Fibroblast of lung (primary cell): ENCODE data around the gene SDK1. TPM values are rescaled to one million over a fixed set of nuclear protein-coding genes. Genes with fewer than 3 reads are reported as not detected.

ENCODE experiments used
- DNase-seq, 2 donors: peaks; one replicate each; pipeline versions ENCODE4 v3.0.0 to v3.0.0-alpha.2; 2010; ENCODE audit warnings: low read depth in 2 of 2
- H2AFZ ChIP-seq: 2 replicates; pipeline ENCODE4 v1.5.1; 2012; ENCODE audit warnings: low read length, control low read depth, inconsistent platforms
- H3K27ac ChIP-seq: 2 replicates; pipeline ENCODE4 v1.5.1; 2011; ENCODE audit warnings: low read length, control low read depth; ENCODE audit not compliant: insufficient read depth
- H3K27me3 ChIP-seq: 2 replicates; pipeline ENCODE4 v1.5.1; 2011; ENCODE audit warnings: mild to moderate bottlenecking, low read length; ENCODE audit not compliant: control insufficient read depth, insufficient read depth
- H3K36me3 ChIP-seq: 2 replicates; pipeline ENCODE4 v1.5.1; 2011; ENCODE audit warnings: low read length; ENCODE audit not compliant: control insufficient read depth, insufficient read depth
- H3K4me1 ChIP-seq: 2 replicates; pipeline ENCODE4 v1.5.1; 2011; ENCODE audit warnings: low read length; ENCODE audit not compliant: control insufficient read depth, insufficient read depth; ENCODE audit errors: extremely low read depth
- H3K4me2 ChIP-seq: 2 replicates; pipeline ENCODE4 v1.5.1; 2011; ENCODE audit warnings: low read length, control low read depth; ENCODE audit not compliant: insufficient read depth; ENCODE audit errors: extremely low read depth
- H3K4me3 ChIP-seq, 4 experiments: fragments of 200-600 bp in 1 of 4; sonication (generic) in 1 of 4; replicated peaks in 1 of 4; 2 replicates each; pipeline ENCODE4 v1.5.1; 2011 to 2016; ENCODE audit warnings: low read length in 4 of 4, low read depth in 3 of 4, mild to moderate bottlenecking in 3 of 4, control low read depth in 2 of 4, inconsistent platforms in 1 of 4, mixed read lengths in 1 of 4; ENCODE audit not compliant: insufficient read depth in 1 of 4; ENCODE audit errors: control extremely low read depth in 1 of 4
- H3K79me2 ChIP-seq: 2 replicates; pipeline ENCODE4 v1.5.1; 2012; ENCODE audit warnings: mild to moderate bottlenecking, low read length, inconsistent platforms; ENCODE audit not compliant: control insufficient read depth, insufficient read depth
- H3K9ac ChIP-seq: 2 replicates; pipeline ENCODE4 v1.5.1; 2011; ENCODE audit warnings: mild to moderate bottlenecking, low read length, control low read depth; ENCODE audit not compliant: insufficient read depth
- H3K9me3 ChIP-seq: 2 replicates; pipeline ENCODE4 v1.5.1; 2012; ENCODE audit warnings: low read depth, low read length; ENCODE audit not compliant: control insufficient read depth, insufficient read depth
- H4K20me1 ChIP-seq: 2 replicates; pipeline ENCODE4 v1.5.1; 2011; ENCODE audit warnings: low read length; ENCODE audit not compliant: control insufficient read depth, insufficient read depth; ENCODE audit errors: extremely low read depth
- EZH2 ChIP-seq: IDR thresholded peaks from 2 replicates; pipeline ENCODE4 v1.5.1; 2012; ENCODE audit warnings: low read length, control low read depth, mild to moderate bottlenecking; ENCODE audit errors: missing control alignments
- polyA plus RNA-seq, 2 donors: library from polyadenylated mRNA; depleted of rRNA in 1 of 2; stranded (reverse) in 1 of 2; unstranded in 1 of 2; fragments of >200 nt; gene quantifications; 2 replicates each; pipeline ENCODE4 v1.2.1, GENCODE V29; 2011 to 2012; ENCODE audit warnings: missing spikeins in 1 of 2
- total RNA-seq: library from RNA; depleted of rRNA; stranded (reverse); fragments of >200 nt; gene quantifications from 2 replicates; pipeline ENCODE4 v1.2.1, GENCODE V29; 2014
- TF ChIP-seq, protein P1 (sequence below), 2 donors: IDR thresholded peaks in 1 of 2; conservative IDR thresholded peaks in 1 of 2; 1 replicate in 1 of 2; 2 replicates in 1 of 2; pipeline ENCODE4 v1.5.1; 2011 to 2012; ENCODE audit warnings: low read length in 2 of 2, control low read depth in 1 of 2, inconsistent platforms in 1 of 2, low read depth in 1 of 2, mild to moderate bottlenecking in 1 of 2

The SDK1 gene
- total and polyA plus RNA-seq, 2 donors (not counting 1 experiment from before 2014, with no cell fraction given) = 1.0 to 8.6 TPM

GRCh38 chr7:3461923-3462322, 160.9 kb downstream of the SDK1 start:
- H3K27ac ChIP-seq = no peak overlapping the region
- DNase-seq = no peak
- H3K9me3 ChIP-seq = no peaks in the 10 kb centered on the region
- no peaks in the 10 kb centered on the region for H3K27me3 ChIP-seq
- H3K36me3 ChIP-seq = no peaks in the 10 kb centered on the region
- H4K20me1 ChIP-seq = no peaks in the 10 kb centered on the region
- no peak overlapping the region for H3K4me2 ChIP-seq
- no peak overlapping the region for H2AFZ ChIP-seq
- TF ChIP-seq EZH2 = no peak
- TF ChIP-seq, protein P1, sequence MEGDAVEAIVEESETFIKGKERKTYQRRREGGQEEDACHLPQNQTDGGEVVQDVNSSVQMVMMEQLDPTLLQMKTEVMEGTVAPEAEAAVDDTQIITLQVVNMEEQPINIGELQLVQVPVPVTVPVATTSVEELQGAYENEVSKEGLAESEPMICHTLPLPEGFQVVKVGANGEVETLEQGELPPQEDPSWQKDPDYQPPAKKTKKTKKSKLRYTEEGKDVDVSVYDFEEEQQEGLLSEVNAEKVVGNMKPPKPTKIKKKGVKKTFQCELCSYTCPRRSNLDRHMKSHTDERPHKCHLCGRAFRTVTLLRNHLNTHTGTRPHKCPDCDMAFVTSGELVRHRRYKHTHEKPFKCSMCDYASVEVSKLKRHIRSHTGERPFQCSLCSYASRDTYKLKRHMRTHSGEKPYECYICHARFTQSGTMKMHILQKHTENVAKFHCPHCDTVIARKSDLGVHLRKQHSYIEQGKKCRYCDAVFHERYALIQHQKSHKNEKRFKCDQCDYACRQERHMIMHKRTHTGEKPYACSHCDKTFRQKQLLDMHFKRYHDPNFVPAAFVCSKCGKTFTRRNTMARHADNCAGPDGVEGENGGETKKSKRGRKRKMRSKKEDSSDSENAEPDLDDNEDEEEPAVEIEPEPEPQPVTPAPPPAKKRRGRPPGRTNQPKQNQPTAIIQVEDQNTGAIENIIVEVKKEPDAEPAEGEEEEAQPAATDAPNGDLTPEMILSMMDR (conservative IDR thresholded peaks at IDR 0.05 in 1 of 2, IDR thresholded peaks at IDR 0.05 in 1 of 2; ENCODE audit: low read depth in 1 of 2, low read length in 2 of 2) = no peak
- no peaks in the 10 kb centered on the region for H3K79me2 ChIP-seq
- H3K4me1 ChIP-seq = no peaks in the 10 kb centered on the region
- H3K4me3 ChIP-seq = no peak overlapping the region
- no peak overlapping the region for H3K9ac ChIP-seq

- no peak for DNase-seq
- H3K9me3 ChIP-seq = no peaks in the 10 kb centered on the region
- H2AFZ ChIP-seq = no peak overlapping the region
- no peaks in the 10 kb centered on the region for H3K36me3 ChIP-seq
- no peaks in the 10 kb centered on the region for H3K27me3 ChIP-seq
- H4K20me1 ChIP-seq = no peaks in the 10 kb centered on the region
- no peak overlapping the region for H3K9ac ChIP-seq
- no peak overlapping the region for H3K27ac ChIP-seq
- no peak overlapping the region for H3K4me3 ChIP-seq
- no peak overlapping the region for H3K4me2 ChIP-seq
- H3K4me1 ChIP-seq = no peaks in the 10 kb centered on the region
- H3K79me2 ChIP-seq = no peaks in the 10 kb centered on the region
- no peak for TF ChIP-seq EZH2
- TF ChIP-seq, protein P1 (conservative IDR thresholded peaks at IDR 0.05 in 1 of 2, IDR thresholded peaks at IDR 0.05 in 1 of 2; ENCODE audit: low read depth in 1 of 2, low read length in 2 of 2) = no peak
Measured at GRCh38 chr7:3463696-3464095, 162.6 kb downstream of the SDK1 start.

DNA sequence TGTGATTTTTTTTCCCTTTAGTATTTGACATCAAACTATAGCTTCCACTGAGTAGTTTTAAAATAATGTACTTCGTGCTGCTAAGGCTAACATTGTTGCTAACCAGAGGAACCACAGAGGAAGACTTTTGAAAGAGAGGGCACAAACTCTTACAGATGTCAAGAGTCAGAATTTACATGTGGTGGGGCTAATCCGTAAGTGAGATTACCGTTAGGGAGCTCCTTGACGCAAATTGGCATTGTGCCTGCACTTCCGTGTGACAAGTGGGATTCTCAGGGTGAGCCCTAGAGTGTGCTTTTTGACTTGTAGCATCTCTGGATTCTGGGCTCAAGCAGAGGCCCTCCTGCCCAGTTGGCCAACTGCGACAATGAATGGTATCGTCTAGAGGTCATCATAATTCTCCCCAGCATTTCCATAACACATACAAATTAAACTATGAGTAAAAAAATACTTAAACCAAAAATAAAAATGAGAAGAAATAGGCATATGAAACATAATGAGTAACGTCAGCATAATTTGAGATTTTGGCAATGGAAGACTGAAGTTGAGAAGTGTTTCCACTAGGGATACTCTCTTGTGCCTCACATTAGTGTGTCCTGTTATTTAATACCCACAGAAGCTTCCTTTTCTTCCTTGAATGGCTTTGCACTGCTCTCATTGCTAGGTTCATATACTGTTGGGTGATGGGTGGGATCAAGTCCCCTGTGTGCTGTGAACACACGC, 164.0 kb downstream of the SDK1 start:
- Histone ChIP-seq H3K27me3 (no peaks in the 10 kb centered on the region), H3K4me1 (no peaks in the 10 kb centered on the region), H3K4me3 (no peak overlapping the region), H3K79me2 (no peaks in the 10 kb centered on the region), H3K4me2 (no peak overlapping the region), H3K9ac (no peak overlapping the region), H3K9me3 (no peaks in the 10 kb centered on the region), H3K27ac (no peak overlapping the region), H2AFZ (no peak overlapping the region), H4K20me1 (no peaks in the 10 kb centered on the region), H3K36me3 (no peaks in the 10 kb centered on the region)
- DNase-seq = no peak
- TF ChIP-seq, protein P1 (conservative IDR thresholded peaks at IDR 0.05 in 1 of 2, IDR thresholded peaks at IDR 0.05 in 1 of 2; ENCODE audit: low read depth in 1 of 2, low read length in 2 of 2) = no peak
- TF ChIP-seq EZH2 = no peak
